GM21723 (cell line): ENCODE results near the gene PLB1.
A peak's percentile ranks its signal among the peaks of the same experiment; 100 is the strongest.

Experiments used
- ATAC-seq: cut with Tn5 transposase; IDR thresholded peaks from one replicate; pipeline ENCODE4 v1.9.1; 2021; ENCODE audit warnings: mild to moderate bottlenecking, moderate library complexity; ENCODE audit not compliant: unreplicated experiment

PLB1 gene, protein sequence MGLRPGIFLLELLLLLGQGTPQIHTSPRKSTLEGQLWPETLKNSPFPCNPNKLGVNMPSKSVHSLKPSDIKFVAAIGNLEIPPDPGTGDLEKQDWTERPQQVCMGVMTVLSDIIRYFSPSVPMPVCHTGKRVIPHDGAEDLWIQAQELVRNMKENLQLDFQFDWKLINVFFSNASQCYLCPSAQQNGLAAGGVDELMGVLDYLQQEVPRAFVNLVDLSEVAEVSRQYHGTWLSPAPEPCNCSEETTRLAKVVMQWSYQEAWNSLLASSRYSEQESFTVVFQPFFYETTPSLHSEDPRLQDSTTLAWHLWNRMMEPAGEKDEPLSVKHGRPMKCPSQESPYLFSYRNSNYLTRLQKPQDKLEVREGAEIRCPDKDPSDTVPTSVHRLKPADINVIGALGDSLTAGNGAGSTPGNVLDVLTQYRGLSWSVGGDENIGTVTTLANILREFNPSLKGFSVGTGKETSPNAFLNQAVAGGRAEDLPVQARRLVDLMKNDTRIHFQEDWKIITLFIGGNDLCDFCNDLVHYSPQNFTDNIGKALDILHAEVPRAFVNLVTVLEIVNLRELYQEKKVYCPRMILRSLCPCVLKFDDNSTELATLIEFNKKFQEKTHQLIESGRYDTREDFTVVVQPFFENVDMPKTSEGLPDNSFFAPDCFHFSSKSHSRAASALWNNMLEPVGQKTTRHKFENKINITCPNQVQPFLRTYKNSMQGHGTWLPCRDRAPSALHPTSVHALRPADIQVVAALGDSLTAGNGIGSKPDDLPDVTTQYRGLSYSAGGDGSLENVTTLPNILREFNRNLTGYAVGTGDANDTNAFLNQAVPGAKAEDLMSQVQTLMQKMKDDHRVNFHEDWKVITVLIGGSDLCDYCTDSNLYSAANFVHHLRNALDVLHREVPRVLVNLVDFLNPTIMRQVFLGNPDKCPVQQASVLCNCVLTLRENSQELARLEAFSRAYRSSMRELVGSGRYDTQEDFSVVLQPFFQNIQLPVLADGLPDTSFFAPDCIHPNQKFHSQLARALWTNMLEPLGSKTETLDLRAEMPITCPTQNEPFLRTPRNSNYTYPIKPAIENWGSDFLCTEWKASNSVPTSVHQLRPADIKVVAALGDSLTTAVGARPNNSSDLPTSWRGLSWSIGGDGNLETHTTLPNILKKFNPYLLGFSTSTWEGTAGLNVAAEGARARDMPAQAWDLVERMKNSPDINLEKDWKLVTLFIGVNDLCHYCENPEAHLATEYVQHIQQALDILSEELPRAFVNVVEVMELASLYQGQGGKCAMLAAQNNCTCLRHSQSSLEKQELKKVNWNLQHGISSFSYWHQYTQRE (N-terminal part only)

DNA sequence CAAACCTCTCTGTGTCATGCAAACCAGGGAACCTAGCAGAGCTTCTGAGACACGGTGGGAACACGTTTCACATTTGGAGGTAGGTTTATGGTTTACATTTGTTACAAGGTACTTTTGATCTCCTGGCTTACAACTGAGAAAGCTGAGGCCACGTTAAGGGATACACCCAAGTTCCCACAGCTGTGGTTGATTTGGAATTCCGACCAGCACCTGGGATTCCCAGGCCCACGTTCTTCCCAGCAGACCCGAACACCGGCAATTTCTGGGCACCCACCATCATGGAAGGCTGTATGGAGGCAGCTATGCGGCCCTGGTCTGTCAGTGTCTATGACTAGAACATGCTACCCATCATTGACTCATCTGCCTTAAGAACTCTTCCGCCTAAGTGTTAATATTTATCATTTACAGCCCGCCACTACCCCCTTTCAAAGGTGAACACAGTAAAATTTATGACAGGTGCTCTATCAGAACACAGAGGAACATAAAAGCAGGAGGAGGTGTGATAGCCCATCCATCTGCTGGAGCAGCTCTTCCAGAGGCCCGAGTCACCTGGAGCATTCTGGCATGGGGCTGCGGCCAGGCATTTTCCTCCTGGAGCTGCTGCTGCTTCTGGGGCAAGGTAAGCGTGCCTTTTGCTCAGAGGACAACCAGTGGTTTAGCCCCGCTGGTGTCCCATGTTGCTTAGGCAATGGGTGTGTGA lies at the start of gene PLB1:
Gene PLB1 (plus strand): TSS at position 510 of the 700 bp plus-strand sequence. CDS start 55 bp downstream, at position 565.
- ATAC-seq: no peak

DNA sequence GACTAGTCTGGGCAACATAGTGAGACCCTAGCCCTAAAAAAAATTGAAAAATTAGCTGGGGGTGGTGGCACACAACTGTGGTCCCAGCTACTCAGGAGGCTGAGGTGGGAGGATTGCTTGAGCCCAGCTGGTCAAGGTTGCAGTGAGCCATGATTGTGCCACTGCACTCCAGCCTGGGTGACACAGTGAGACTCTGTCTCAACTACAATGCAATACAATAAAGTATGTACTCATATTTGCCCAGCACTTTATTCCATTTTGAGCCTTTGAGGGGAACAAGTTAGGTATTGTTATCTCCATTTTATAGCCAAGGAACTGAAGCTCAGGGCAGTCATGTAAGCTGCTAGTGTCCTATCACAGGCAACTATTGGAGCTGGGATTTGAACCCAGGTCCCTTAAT lies 49.3 kb upstream of the PLB1 start:
- ATAC-seq: no peak

DNA sequence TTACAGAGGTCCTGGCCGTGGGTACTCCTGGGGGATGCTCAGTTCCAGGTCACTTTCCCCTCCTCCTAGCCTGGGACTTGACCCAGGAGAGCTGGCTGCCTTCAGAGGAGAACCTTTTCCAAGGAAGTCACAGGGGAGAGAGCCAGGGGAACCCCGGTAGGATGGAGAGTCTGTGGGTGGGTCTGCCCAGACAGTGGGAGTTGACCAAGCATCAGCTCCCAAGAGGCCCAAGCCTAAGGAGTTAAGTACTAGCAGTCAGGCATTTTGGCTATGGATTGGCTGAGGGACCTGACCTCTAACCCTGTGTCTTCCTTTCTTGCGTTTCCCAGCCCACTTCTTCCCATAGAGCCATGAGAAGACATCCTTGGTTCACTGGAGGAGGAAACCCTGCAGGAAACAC lies 48.8 kb upstream of the PLB1 start:
- no peak for ATAC-seq

DNA sequence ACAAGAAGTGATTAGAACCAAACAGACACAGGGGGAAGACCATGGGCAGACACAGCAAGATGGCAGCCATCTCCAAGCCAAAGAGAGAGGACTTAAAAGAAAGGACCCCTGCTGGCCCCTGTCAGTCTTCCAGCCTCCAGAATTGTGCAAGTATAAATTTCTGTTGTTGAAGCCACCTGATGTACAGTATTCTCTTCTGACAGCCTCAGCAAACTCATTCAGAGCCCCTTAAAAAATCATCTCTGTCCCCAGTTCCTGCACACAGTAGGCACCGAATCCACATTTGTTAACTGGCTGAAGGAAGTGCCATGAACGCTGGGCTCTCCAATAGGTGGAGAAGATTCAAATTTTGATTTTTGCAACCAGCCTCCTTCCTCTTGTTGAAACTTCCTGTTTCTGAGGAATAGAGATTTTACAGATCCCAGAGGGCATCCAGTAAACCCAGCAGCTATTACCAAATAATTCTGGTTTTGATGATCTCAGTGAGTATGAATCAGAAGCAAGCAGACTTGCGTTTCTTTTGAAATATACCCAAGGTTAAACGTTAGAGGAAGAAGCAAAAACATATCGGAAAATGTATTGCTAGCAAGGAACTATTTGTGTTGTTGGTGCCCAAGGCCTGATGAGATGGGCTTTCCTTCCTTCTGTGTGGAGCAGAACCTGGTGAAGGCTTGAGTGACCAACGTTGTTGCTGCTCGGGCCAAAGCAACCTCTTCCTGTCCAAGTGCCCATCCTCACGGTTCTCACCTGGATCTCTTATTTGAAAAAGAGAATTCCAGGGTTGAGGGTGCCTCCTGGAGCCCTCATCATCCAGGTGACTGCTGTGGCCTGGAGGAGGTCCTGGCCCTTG lies 47.7 kb upstream of the PLB1 start:
- no peak for ATAC-seq

GRCh38 chr2:28448793-28449100 lies 47.1 kb upstream of the PLB1 start:
- no peak for ATAC-seq

DNA sequence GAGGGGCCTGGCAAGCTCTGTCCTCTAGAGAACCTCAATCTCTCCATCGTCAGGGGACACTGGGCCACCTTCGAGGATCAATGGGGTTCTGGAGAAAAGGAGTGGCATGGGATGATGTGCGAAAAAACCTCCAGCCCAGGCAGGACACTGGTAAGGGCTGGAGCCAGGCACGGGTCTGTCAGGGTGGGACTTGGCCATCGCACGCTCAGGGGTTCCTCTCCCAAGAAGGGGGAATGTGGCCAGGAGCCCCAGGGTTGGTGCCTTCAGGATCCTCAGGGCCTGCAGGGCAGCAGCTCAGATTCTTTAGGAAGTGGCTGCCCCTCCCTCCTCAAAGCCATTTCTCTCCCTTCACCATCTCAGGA lies 46.8 kb upstream of the PLB1 start:
- ATAC-seq: no peak

DNA sequence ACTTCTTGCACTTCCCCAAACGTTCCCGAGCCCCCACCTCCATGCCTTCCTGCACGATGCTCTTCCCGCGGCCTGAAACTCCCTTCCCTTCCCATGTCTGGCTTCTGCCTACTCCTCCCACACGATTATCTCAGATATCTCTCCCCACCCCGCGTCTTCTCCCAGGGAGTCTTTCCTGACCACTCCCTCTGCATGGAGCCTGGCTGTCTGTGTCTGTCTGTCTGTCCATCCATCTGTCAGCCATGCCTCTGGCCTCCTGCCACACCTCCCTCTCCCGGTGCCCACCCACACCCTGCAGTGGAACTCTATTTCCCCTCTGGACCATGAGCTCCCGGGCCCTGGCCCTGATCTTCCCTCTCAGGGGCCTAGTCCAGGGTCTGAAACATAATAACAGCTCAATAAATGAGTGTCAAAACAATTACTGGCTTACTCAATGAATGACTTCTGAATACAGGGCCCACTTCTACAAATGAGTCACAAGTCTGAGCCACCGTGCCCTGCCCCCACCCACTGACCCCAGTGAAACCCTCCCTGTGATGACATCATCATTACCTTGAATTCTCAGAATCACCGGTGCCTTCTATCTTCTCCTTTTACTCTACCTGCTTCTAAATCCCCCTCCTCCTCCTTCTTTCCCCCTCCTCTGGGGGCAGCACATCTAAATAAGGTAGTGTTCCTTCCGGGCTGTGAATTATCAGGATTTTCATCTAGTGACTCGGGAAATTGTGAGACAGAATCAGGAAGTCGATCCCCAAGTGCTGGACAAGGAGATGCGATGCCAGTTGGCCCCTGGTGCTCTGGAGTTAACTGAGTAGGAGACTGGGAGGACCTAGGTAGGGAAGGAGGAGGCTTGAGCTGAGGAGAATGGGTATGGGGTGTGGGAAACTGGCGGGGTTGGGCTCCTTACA lies 46.1 kb upstream of the PLB1 start:
- no peak for ATAC-seq

DNA sequence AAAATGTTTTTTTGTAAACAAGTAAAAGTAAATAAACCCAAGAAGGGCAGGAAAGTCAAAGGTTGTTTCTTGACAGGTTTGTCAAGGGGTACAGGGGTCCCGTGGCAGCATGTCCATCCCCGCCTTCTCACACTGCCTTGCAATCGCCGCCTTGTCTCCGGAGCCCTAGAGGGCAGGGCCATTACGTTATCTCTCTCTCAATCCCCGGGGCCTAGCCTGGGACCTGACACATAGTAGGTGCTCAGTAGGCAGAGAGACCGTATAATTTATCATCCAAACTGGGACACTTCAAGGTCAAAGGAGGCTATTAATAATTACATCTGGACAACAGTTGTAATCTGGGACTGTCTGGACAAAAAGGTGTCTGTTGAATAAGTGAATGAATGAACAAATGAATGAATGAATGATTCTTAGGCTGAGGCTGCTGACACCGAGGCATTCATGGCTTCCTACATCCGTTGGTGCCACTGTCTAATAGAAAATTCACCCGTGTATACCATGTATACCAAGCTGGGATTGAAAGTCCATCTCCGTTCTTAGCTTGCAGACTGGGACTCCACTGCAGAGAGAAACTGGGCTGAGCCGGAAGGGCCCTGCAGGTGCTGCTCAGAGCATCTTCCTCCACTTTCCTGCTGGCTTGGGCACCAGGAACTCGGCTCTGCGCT lies 44.8 kb upstream of the PLB1 start:
- ATAC-seq: no peak

- no peak for ATAC-seq
Measured at GRCh38 chr2:28451793-28452533, 43.9 kb upstream of the PLB1 start.

GRCh38 chr2:28452534-28453081 lies 43.3 kb upstream of the PLB1 start:
- ATAC-seq: peak; percentile 72

DNA sequence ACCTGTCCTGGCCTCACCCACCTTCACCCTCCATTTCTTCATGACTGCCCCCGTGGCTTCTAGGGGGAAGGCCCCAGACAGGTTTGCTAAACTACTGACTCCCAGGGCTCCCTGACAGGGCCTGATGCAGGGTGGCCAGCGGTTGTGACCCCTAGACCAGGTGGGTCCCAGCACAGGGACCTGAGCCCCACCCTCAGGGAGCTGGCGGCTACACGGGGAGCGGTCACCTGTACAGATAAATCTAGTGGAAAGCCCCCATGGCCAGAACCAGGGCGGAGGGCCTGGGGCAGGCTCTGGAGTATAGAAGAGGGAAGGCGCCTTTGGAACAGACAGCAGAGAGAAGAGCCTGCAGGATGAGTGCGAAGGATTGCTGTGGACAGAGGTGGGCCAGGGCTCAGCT lies 42.5 kb upstream of the PLB1 start:
- ATAC-seq: no peak

DNA sequence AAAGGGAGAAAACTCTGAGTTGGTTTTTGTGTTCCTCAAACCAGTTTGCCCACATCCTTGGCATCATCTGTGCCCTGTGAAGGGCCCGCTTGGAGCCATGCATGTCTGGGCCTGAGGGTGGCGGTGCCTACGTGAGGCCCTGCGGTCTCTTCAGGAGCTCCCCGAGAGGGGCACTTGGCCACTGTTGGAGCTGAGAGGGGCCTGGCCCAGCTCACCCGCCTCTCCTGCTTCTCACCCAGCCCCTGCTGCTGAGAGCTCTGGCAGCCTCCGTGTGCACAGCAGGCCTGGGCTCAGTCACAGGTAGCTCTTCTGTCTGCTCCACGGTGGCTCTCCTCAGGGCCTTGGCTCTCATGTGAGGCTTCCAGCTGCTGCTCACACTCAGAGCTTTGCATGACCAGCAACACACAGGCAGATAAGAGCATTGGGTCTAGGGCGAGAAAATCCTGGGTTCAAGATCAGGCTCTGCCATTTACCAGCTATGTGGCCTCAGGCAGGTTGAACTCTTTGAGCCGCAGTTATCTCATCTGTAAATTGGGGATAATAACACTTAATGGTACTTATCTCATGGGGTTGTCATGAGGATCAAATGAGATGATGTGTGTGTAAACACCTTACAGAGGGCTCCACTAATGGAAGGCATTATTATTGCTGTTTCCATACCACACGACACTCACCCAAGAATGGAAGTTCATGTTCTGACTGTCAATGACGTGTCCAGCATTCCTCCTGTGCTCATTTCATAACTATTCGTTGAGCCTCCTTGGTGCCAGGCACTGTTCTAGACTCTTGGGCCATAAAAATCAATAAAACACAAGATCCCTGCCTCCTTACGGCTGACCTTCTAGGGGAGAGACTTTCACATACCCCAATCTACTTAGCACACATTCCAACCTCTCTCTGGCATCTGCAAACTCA lies 41.6 kb upstream of the PLB1 start:
- no peak for ATAC-seq

DNA sequence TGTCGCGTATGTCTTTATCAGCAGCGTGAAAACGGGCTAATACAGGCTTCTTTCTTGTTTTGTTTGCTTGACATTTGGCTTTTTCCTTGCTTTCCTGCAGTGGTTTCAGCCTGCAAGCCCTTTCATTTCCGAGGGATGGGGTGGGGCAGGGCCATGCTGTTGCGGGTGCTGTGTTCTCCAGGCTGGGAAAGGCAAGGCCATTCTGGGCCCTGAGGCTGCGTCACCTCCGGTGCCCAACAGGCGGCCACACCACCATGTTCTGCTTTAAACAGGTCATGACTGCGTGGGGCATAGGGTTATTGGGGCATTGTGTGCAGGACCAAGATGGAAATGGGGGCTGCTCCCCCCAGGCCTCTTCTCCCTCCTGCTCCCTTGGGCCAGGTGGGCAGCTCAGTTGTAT lies 38.6 kb upstream of the PLB1 start:
- ATAC-seq: no peak

- ATAC-seq: no peak
Measured at GRCh38 chr2:28461056-28461455, 34.8 kb upstream of the PLB1 start.

- ATAC-seq: no peak
Measured at GRCh38 chr2:28462122-28462521, 33.7 kb upstream of the PLB1 start.

DNA sequence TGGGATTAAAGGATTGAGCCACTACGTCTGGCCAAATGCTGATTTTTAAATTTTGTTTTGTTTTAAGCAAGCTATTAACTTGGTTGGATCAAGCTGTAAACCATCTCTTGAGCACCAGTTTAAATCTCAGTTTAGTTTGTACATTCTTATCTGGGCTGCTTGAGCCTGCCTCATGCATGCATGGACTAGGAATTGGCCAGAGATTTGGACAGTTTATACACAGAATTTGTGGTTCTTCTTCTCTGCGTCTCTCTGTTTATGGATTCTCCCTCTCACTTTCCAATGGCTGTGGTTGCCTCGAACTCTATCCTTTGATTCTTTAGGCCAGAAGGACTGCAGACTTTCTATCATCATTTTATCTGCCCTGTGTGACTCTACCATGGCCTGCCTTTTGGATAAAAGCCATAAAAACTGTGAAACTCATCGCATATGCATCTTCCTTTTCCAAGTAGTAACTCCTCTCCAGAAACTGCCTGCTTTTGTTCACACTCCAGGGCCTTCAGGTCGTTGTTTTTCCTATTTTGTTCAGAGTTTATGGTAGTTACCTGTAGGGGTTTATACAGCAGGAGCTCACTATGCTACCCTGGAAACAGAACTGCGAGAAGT lies 32.5 kb upstream of the PLB1 start:
- no peak for ATAC-seq
